IMR-90 (cell line): Measurements from ENCODE around the gene TRAF3IP3. TPM values are rescaled to one million over a fixed set of nuclear protein-coding genes. Genes with fewer than 3 reads are reported as not detected.

Source experiments
- ATAC-seq: fragments of 200-7000 bp; cut with Tn5 transposase; 2 replicates; pipeline ENCODE4 v1.9.1; 2020; ENCODE audit warnings: low read depth, mild to moderate bottlenecking, moderate library complexity
- BruUV-seq: library from RNA; stranded (reverse); fragments of 400-500 nt; replicated peaks from 2 replicates; lab custom pipeline; 2021; lab: Mats Ljungman, UMichigan
- CTCF ChIA-PET: fragments of 300-600 bp; formaldehyde crosslinking; extraction: SDS; loops from one replicate; lab custom pipeline; 2021; ENCODE audit warnings: antibody characterized with exemption; lab: Yijun Ruan, JAX
- POLR2A ChIA-PET: fragments of 300-600 bp; sonication (Branson Sonifier 250); formaldehyde crosslinking; loops from one replicate; lab custom pipeline; 2022; ENCODE audit warnings: antibody characterized with exemption; ENCODE audit not compliant: unreplicated experiment; lab: Charles Lee
- DNase-seq: peaks from one replicate; pipeline ENCODE4 v3.0.0; 2013
- H2AFZ ChIP-seq: replicated peaks from 2 replicates; pipeline ENCODE3; 2013; ENCODE audit warnings: low read length, mild to moderate bottlenecking; ENCODE audit not compliant: poor library complexity
- H2AK5ac ChIP-seq: 2 replicates; pipeline ENCODE4 v1.6.1; 2013; ENCODE audit warnings: low read depth, low read length, inconsistent platforms
- H2AK9ac ChIP-seq: replicated peaks from 2 replicates; pipeline ENCODE3; 2013; ENCODE audit warnings: mild to moderate bottlenecking, low read depth, low read length, moderate library complexity; ENCODE audit not compliant: poor library complexity
- H2BK120ac ChIP-seq: 2 replicates; pipeline ENCODE4 v1.6.1; 2013; ENCODE audit warnings: low read depth, low read length, inconsistent platforms
- H2BK15ac ChIP-seq: 3 replicates; pipeline ENCODE4 v1.6.1; 2013; ENCODE audit warnings: low read depth, low read length, inconsistent platforms
- H2BK20ac ChIP-seq: 2 replicates; pipeline ENCODE4 v1.6.1; 2013; ENCODE audit warnings: low read depth, mild to moderate bottlenecking, inconsistent platforms, low read length, moderate library complexity
- H2BK5ac ChIP-seq: 2 replicates; pipeline ENCODE4 v1.6.1; 2013; ENCODE audit warnings: mild to moderate bottlenecking, low read depth, low read length, inconsistent platforms; ENCODE audit not compliant: poor library complexity, severe bottlenecking
- H3K14ac ChIP-seq: replicated peaks from 2 replicates; pipeline ENCODE4 v1.6.1; 2013; ENCODE audit warnings: low read depth, low read length, inconsistent platforms
- H3K18ac ChIP-seq: 2 replicates; pipeline ENCODE4 v1.6.1; 2013; ENCODE audit warnings: low read depth, low read length, control low read depth
- H3K23ac ChIP-seq: 2 replicates; pipeline ENCODE4 v1.6.1; 2013; ENCODE audit warnings: low read depth, low read length, inconsistent platforms
- H3K27ac ChIP-seq: 2 replicates; pipeline ENCODE4 v1.5.1; 2013; ENCODE audit warnings: mild to moderate bottlenecking, control low read depth, low read length; ENCODE audit not compliant: insufficient read depth
- H3K27me3 ChIP-seq: 2 replicates; pipeline ENCODE4 v1.6.1; 2013; ENCODE audit warnings: low read length; ENCODE audit not compliant: control insufficient read depth, insufficient read depth
- H3K36me3 ChIP-seq: 2 replicates; pipeline ENCODE4 v1.6.1; 2013; ENCODE audit warnings: low read length, mixed read lengths; ENCODE audit not compliant: control insufficient read depth, insufficient read depth
- H3K4ac ChIP-seq: 2 replicates; pipeline ENCODE4 v1.6.1; 2013; ENCODE audit warnings: low read depth, low read length, inconsistent platforms
- H3K4me1 ChIP-seq: 2 replicates; pipeline ENCODE4 v1.6.1; 2013; ENCODE audit warnings: low read length, mixed read lengths; ENCODE audit not compliant: control insufficient read depth, insufficient read depth
- H3K4me2 ChIP-seq: 2 replicates; pipeline ENCODE4 v1.6.1; 2013; ENCODE audit warnings: low read depth, mild to moderate bottlenecking, control low read depth, low read length, moderate library complexity
- H3K4me3 ChIP-seq: 2 replicates; pipeline ENCODE4 v1.5.1; 2013; ENCODE audit warnings: low read depth, mild to moderate bottlenecking, control low read depth, low read length, moderate library complexity; ENCODE audit not compliant: insufficient read depth
- H3K56ac ChIP-seq: 2 replicates; pipeline ENCODE4 v1.6.1; 2013; ENCODE audit warnings: low read length, inconsistent platforms; ENCODE audit not compliant: insufficient read depth; ENCODE audit errors: extremely low read depth
- H3K79me1 ChIP-seq, 2 experiments: 2 replicates each; pipeline ENCODE4 v1.6.1; 2013; ENCODE audit warnings: low read length in 2 of 2, inconsistent platforms in 1 of 2, low read depth in 1 of 2
- H3K9ac ChIP-seq: 2 replicates; pipeline ENCODE4 v1.6.1; 2013; ENCODE audit warnings: low read depth, low read length, control low read depth
- H3K9me1 ChIP-seq: 2 replicates; pipeline ENCODE4 v1.6.1; 2013; ENCODE audit warnings: low read length, inconsistent platforms; ENCODE audit not compliant: insufficient read depth
- H3K9me3 ChIP-seq: 2 replicates; pipeline ENCODE4 v1.6.1; 2013; ENCODE audit warnings: low read length; ENCODE audit not compliant: control insufficient read depth, insufficient read depth
- H4K20me1 ChIP-seq: 2 replicates; pipeline ENCODE4 v1.6.1; 2013; ENCODE audit warnings: low read length, inconsistent platforms; ENCODE audit not compliant: insufficient read depth
- H4K5ac ChIP-seq: 2 replicates; pipeline ENCODE4 v1.6.1; 2013; ENCODE audit warnings: mild to moderate bottlenecking, low read depth, low read length, control low read depth
- H4K8ac ChIP-seq, 2 experiments: 2 replicates each; pipeline ENCODE4 v1.6.1; 2013; ENCODE audit warnings: low read depth in 2 of 2, low read length in 2 of 2, control low read depth in 1 of 2, inconsistent platforms in 1 of 2
- H4K91ac ChIP-seq: 2 replicates; pipeline ENCODE4 v1.6.1; 2013; ENCODE audit warnings: low read depth, low read length, inconsistent platforms; ENCODE audit not compliant: insufficient read depth
- CHD1 ChIP-seq: IDR thresholded peaks from 2 replicates; pipeline ENCODE4 v1.6.1; 2012; ENCODE audit warnings: low read depth, low read length, improper control_type of control experiment
- CTCF ChIP-seq: conservative IDR thresholded peaks from 2 replicates; pipeline ENCODE4 v1.5.1; 2012; ENCODE audit warnings: mild to moderate bottlenecking, low read depth, low read length, improper control_type of control experiment
- FOS ChIP-seq: fragments of 150-350 bp; IDR thresholded peaks from 2 replicates; pipeline ENCODE4 v1.6.1; 2016; ENCODE audit warnings: low read depth, low read length
- MAZ ChIP-seq: IDR thresholded peaks from 2 replicates; pipeline ENCODE4 v1.6.1; 2012; ENCODE audit warnings: low read depth, mild to moderate bottlenecking, low read length, improper control_type of control experiment, moderate library complexity, borderline replicate concordance
- RAD21 ChIP-seq: IDR thresholded peaks from 2 replicates; pipeline ENCODE4 v1.6.1; 2012; ENCODE audit warnings: low read length, improper control_type of control experiment
- RCOR1 ChIP-seq: IDR thresholded peaks from 2 replicates; pipeline ENCODE4 v1.6.1; 2012; ENCODE audit warnings: mild to moderate bottlenecking, low read length, improper control_type of control experiment; ENCODE audit not compliant: insufficient replicate concordance
- RFX5 ChIP-seq: IDR thresholded peaks from 2 replicates; pipeline ENCODE4 v1.8.0; 2012; ENCODE audit warnings: low read depth, mild to moderate bottlenecking, low read length, moderate library complexity
- SMC3 ChIP-seq: fragments of 150-350 bp; IDR thresholded peaks from 2 replicates; pipeline ENCODE4 v1.6.1; 2016; ENCODE audit warnings: low read depth, mild to moderate bottlenecking, antibody characterized with exemption, low read length, moderate library complexity
- USF2 ChIP-seq: fragments of 150-350 bp; IDR thresholded peaks from 2 replicates; pipeline ENCODE4 v1.6.1; 2017; ENCODE audit warnings: mild to moderate bottlenecking, antibody characterized with exemption, low read length, low read depth
- WGBS, 2 experiments: methylation state at CpG; one replicate each; pipeline versions ENCODE4 v1.1.5 to v1.1.7; 2013; ENCODE audit warnings: missing lambda C conversion rate in 2 of 2; ENCODE audit not compliant: insufficient read length in 1 of 2; ENCODE audit errors: extremely low coverage in 2 of 2; 5-methylcytosine and 5-hydroxymethylcytosine counted together
- dilution Hi-C: fragments of 300-500 bp; cut with HindIII; formaldehyde crosslinking; loops from one replicate; pipeline ENCODE4 v1.14.3; 2018; ENCODE audit warnings: low sequenced_read_pairs; ENCODE audit not compliant: unreplicated experiment
- in situ Hi-C: fragments of 300-500 bp; cut with MboI; formaldehyde crosslinking; loops from 3 replicates; pipeline ENCODE4 v1.14.3; 2019; ENCODE audit warnings: low sequenced_read_pairs, inconsistent platforms, mixed read lengths
- intact Hi-C: fragments of 100-400 bp; cut with micrococcal nuclease; formaldehyde crosslinking; loops from 2 replicates; pipeline ENCODE4 v1.10.0; 2022
- polyA plus RNA-seq, 3 experiments: library from polyadenylated mRNA; depleted of rRNA; stranded (reverse); fragments of >200 nt; gene quantifications; 2 replicates each; pipeline ENCODE4 v1.2.3, GENCODE V29; 2012; ENCODE audit warnings: low replicate concordance in 1 of 3
- total RNA-seq: library from RNA; depleted of rRNA; stranded (reverse); fragments of >200 nt; gene quantifications from 2 replicates; pipeline ENCODE4 v1.2.3, GENCODE V29; 2012
- TF ChIP-seq, protein P1 (sequence below): fragments of 150-350 bp; IDR thresholded peaks from 2 replicates; pipeline ENCODE4 v1.6.1; 2016; ENCODE audit warnings: low read depth, mild to moderate bottlenecking, low read length, moderate library complexity, borderline replicate concordance

Gene TRAF3IP3
- total and polyA plus RNA-seq, 2 of the 4 experiments (the other 2 are of a cell fraction): 0.12 to 0.18 TPM

GRCh38 chr1:209749205-209749604 is 6.6 kb upstream of the TRAF3IP3 start:
- TF ChIP-seq RCOR1 (no peak), USF2 (no peak), CHD1 (no peak), SMC3 (no peak), CTCF (no peak), FOS (no peak), RFX5 (no peak), RAD21 (no peak), MAZ (no peak)
- TF ChIP-seq, protein P1, sequence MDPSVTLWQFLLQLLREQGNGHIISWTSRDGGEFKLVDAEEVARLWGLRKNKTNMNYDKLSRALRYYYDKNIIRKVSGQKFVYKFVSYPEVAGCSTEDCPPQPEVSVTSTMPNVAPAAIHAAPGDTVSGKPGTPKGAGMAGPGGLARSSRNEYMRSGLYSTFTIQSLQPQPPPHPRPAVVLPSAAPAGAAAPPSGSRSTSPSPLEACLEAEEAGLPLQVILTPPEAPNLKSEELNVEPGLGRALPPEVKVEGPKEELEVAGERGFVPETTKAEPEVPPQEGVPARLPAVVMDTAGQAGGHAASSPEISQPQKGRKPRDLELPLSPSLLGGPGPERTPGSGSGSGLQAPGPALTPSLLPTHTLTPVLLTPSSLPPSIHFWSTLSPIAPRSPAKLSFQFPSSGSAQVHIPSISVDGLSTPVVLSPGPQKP: no peak
- Histone ChIP-seq H2AK5ac (no peak overlapping the region), H3K9me3 (no peaks in the 10 kb centered on the region), H3K18ac (no peak overlapping the region), H2AK9ac (no peak overlapping the region), H3K27ac (no peak overlapping the region), H3K4me3 (no peak overlapping the region), H4K20me1 (no peaks in the 10 kb centered on the region), H2BK15ac (no peak overlapping the region), H3K14ac (no peak overlapping the region), H2AFZ (no peak overlapping the region), H4K5ac (no peak overlapping the region), H2BK120ac (no peak overlapping the region), H3K4me2 (no peak overlapping the region), H3K56ac (no peak overlapping the region), H2BK5ac (no peak overlapping the region), H4K91ac (no peak overlapping the region), H3K9me1 (0 out of 2 replicates have a peak, but pooled peaks cover 3% of the 10 kb centered on the region), H3K23ac (no peak overlapping the region), H3K9ac (no peak overlapping the region), H3K36me3 (no peaks in the 10 kb centered on the region), H2BK20ac (no peak overlapping the region), H3K79me1 (no peaks in the 10 kb centered on the region), H3K4me1 (no peaks in the 10 kb centered on the region), H4K8ac (no peak overlapping the region), H3K4ac (no peak overlapping the region), H3K27me3 (0 out of 2 replicates have a peak, but pooled peaks cover 1% of the 10 kb centered on the region)
- no CpG with 5 or more reads among the region's 2 CpGs for WGBS, 2 experiments
- dilution Hi-C loops: no loop called here
- no peak for ATAC-seq
- intact Hi-C loops: loop anchor here (5.0 kb wide), 1 partner anchor 102 kb away; no protein-coding TSS in a partner anchor
- no TSS peak for BruUV-seq
- ChIA-PET POLR2A (no interaction called here), CTCF (interaction anchor here (1.4 kb wide), 1 partner anchor 12 kb away, joined by 10 read pairs; no protein-coding TSS in a partner anchor)
- in situ Hi-C loops: no loop called here
- DNase-seq: no peak
